ENCODE measurements around the gene TMEM168. TPM values are rescaled to one million over a fixed set of nuclear protein-coding genes. Genes with fewer than 3 reads are reported as not detected.
"Not testable (repeated sequence)": the region's sequence is repeated elsewhere in the genome, so short reads cannot be mapped to it uniquely, and the experiment has no call there.

TMEM168 gene
- total RNA-seq, 2 donors from 2014 or later, result 19.6 to 19.7 TPM

DNA sequence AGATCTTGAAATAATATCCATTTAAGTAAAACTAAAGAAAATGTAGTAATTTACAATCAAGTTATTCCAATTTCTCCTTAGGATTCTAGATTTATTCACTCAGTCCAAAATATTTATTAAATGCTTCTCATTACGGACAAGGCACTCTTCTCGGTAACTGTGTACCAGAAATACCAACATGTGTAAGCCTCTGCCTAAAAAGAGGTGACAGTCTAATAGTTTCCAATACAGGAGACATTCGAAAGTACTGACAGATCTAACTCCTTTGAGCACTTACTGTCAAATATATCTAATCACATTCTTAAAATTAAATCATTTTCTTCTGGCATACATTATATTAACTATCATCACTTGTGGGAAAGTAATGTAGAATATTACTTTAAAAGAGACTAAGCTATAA, 26.9 kb downstream of the TMEM168 start:
- no peaks in the 10 kb centered on the region for H3K9me3 Mint-ChIP-seq
- H3K27me3 Mint-ChIP-seq, result no peaks in the 10 kb centered on the region
- no peak for ATAC-seq (replicated peaks)
- H3K36me3 Mint-ChIP-seq (ENCODE audit: low read depth), result peaks cover 3% of the 10 kb centered on the region
- H3K4me1 Mint-ChIP-seq, result no peaks in the 10 kb centered on the region
- H3K4me3 Mint-ChIP-seq, result no peak overlapping the region
- no peak overlapping the region for H3K27ac Mint-ChIP-seq

- Mint-ChIP-seq H3K27me3 (no peaks in the 10 kb centered on the region), H3K9me3 (no peaks in the 10 kb centered on the region), H3K4me1 (no peaks in the 10 kb centered on the region), H3K36me3 (ENCODE audit: low read depth) (no peaks in the 10 kb centered on the region), H3K27ac (no peak overlapping the region), H3K4me3 (no peak overlapping the region)
- no peak for ATAC-seq (replicated peaks)
These were observed 30.3 kb downstream of the TMEM168 start for GRCh38 chr7:112759905-112760304.

- H3K4me3 Mint-ChIP-seq, result no peak overlapping the region
- no peaks in the 10 kb centered on the region for H3K4me1 Mint-ChIP-seq
- no peaks in the 10 kb centered on the region for H3K36me3 Mint-ChIP-seq (ENCODE audit: low read depth)
- H3K27ac Mint-ChIP-seq, result no peak overlapping the region
- ATAC-seq (replicated peaks), result no peak
- no peaks in the 10 kb centered on the region for H3K9me3 Mint-ChIP-seq
- H3K27me3 Mint-ChIP-seq, result no peaks in the 10 kb centered on the region
These were observed 32.9 kb downstream of the TMEM168 start for GRCh38 chr7:112757337-112757736.

- Mint-ChIP-seq H3K4me1 (no peaks in the 10 kb centered on the region), H3K4me3 (no peak overlapping the region), H3K36me3 (ENCODE audit: low read depth) (no peaks in the 10 kb centered on the region), H3K27me3 (no peaks in the 10 kb centered on the region), H3K27ac (no peak overlapping the region), H3K9me3 (no peaks in the 10 kb centered on the region)
- ATAC-seq (replicated peaks), result no peak
These were observed 36.9 kb downstream of the TMEM168 start for GRCh38 chr7:112753298-112753697.

- Mint-ChIP-seq H3K4me1 (no peaks in the 10 kb centered on the region), H3K36me3 (ENCODE audit: low read depth) (no peaks in the 10 kb centered on the region), H3K27me3 (no peaks in the 10 kb centered on the region), H3K9me3 (no peaks in the 10 kb centered on the region), H3K4me3 (no peak overlapping the region), H3K27ac (no peak overlapping the region)
- ATAC-seq (replicated peaks), result no peak
These were observed 37.6 kb downstream of the TMEM168 start for GRCh38 chr7:112752576-112752975.

GRCh38 chr7:112749775-112750174, 40.4 kb downstream of the TMEM168 start:
- Mint-ChIP-seq H3K4me3 (no peak overlapping the region), H3K27me3 (no peaks in the 10 kb centered on the region), H3K4me1 (no peaks in the 10 kb centered on the region), H3K36me3 (ENCODE audit: low read depth) (no peaks in the 10 kb centered on the region), H3K9me3 (no peaks in the 10 kb centered on the region), H3K27ac (no peak overlapping the region)
- no peak for ATAC-seq (replicated peaks)

GRCh38 chr7:112748381-112748780, 41.8 kb downstream of the TMEM168 start:
- ATAC-seq (replicated peaks), result no peak
- no peak overlapping the region for H3K27ac Mint-ChIP-seq
- H3K4me1 Mint-ChIP-seq, result no peaks in the 10 kb centered on the region
- H3K27me3 Mint-ChIP-seq, result no peaks in the 10 kb centered on the region
- no peaks in the 10 kb centered on the region for H3K9me3 Mint-ChIP-seq
- H3K36me3 Mint-ChIP-seq (ENCODE audit: low read depth), result no peaks in the 10 kb centered on the region
- H3K4me3 Mint-ChIP-seq, result no peak overlapping the region

DNA sequence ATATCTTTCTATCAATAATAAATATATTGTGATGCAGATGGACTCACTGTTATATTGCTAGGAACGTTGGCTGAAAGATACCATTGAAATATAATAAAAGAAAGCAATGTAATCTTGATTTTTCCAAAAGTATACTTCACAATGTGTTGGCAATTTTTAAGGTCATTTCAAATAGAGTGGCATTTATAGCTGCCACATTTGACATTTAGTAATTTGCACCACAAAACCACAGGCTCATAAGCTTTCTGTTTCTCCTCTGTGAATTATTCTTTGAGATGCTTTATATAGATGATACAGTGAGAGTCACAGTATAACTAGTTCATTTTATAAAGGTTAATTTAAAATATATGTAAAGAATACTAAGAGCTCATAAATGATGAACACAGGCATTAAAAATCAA, 44.6 kb downstream of the TMEM168 start:
- H3K4me1 Mint-ChIP-seq, result no peaks in the 10 kb centered on the region
- H3K4me3 Mint-ChIP-seq, result no peak overlapping the region
- no peak overlapping the region for H3K27ac Mint-ChIP-seq
- no peaks in the 10 kb centered on the region for H3K36me3 Mint-ChIP-seq (ENCODE audit: low read depth)
- H3K9me3 Mint-ChIP-seq, result peaks cover 1% of the 10 kb centered on the region
- no peak for ATAC-seq (replicated peaks)
- peaks cover 3% of the 10 kb centered on the region for H3K27me3 Mint-ChIP-seq

DNA sequence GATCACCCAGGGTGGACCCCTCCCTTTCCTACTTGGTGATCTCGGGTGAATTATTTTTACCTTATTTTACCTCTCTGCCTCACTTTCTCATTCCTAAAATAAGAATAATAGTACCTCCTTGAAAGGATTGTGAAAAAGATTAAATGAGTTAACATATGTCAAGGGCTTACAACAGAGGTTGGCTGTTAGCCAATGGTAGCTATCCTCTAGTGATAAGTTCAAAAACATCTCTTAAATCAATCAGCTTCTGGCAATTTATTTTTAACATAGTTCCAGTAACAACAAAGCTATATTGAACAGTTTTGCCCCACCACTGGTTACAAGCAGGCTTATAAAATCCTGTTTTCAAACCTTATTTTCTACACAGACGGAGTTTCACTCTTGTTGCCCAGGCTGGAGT, 45.4 kb downstream of the TMEM168 start:
- H3K27me3 Mint-ChIP-seq, result peaks cover 3% of the 10 kb centered on the region
- H3K36me3 Mint-ChIP-seq (ENCODE audit: low read depth), result no peaks in the 10 kb centered on the region
- no peak for ATAC-seq (replicated peaks)

GRCh38 chr7:112743811-112744210, 46.4 kb downstream of the TMEM168 start:
- H3K27ac Mint-ChIP-seq, result no peak overlapping the region
- H3K9me3 Mint-ChIP-seq, result peaks cover 6% of the 10 kb centered on the region
- peaks cover 3% of the 10 kb centered on the region for H3K27me3 Mint-ChIP-seq
- no peak for ATAC-seq (replicated peaks)
- H3K36me3 Mint-ChIP-seq (ENCODE audit: low read depth), result no peaks in the 10 kb centered on the region
- H3K4me3 Mint-ChIP-seq, result no peak overlapping the region
- H3K4me1 Mint-ChIP-seq, result no peaks in the 10 kb centered on the region

More for the DNA sequence above, 45.4 kb downstream of the TMEM168 start:
- Mint-ChIP-seq H3K4me3 (no peak overlapping the region), H3K9me3 (peaks cover 3% of the 10 kb centered on the region), H3K4me1 (no peaks in the 10 kb centered on the region), H3K27ac (no peak overlapping the region)

DNA sequence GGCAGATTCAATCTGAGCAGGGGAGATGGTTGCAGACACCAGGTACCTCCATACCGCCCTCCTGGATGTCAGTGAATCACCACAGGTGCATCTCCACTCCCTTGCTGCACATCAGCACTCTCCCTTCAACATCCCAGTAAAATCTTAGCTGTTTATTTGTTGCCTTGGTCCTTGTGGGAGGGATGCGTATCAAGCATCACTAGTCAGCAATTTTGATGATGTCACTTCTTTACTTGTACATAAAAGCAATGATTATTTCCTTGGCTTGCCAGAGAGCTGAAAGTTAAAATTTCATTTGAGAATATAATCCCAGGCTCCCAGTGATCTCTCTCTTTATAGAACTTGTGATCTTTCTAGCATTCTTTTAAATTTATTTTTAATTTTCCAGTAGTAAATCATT, 49.5 kb downstream of the TMEM168 start:
- peaks cover 12% of the 10 kb centered on the region for H3K9me3 Mint-ChIP-seq
- H3K27me3 Mint-ChIP-seq, result peaks cover 3% of the 10 kb centered on the region
- ATAC-seq (replicated peaks), result no peak
- no peak overlapping the region for H3K27ac Mint-ChIP-seq
- H3K36me3 Mint-ChIP-seq (ENCODE audit: low read depth), result no peaks in the 10 kb centered on the region
- no peak overlapping the region for H3K4me3 Mint-ChIP-seq
- H3K4me1 Mint-ChIP-seq, result no peaks in the 10 kb centered on the region

DNA sequence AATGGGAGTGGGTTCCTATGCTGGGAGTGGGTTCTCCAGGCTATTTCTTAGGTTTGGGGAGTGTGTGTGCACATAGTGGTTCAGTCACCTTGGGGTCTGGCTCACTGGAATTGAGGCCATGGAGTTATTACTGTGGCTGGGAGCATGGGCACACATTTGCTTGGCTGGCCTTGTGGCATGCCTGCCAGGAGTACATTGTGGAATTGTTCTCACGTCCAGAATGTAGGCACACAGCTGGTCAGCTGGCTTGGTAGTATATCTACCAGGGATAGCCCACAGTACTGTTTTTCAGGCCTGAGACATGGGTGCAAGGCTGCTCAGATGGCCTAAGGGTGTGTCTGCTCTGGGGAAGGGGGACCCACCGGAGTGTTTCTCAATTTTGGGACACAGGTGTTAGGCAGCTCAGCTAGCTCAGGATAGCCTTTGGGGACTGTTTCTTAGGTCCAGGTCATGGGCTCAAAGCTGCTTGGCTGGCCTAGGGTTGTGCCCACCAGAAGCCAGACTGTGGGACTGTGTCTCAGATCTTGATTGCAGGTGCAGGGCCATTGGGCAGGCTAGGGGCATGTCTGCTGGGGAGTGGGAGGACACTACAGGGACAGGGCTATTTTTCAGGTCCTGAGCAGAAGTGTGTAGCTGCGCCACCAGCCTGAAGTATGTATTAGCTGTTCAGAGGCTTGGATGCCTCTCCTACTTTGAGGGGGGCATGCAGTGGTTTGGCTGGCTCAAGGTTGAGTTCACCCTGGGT, 50.6 kb downstream of the TMEM168 start:
- H3K9me3 Mint-ChIP-seq, result peaks cover 16% of the 10 kb centered on the region
- H3K27ac Mint-ChIP-seq, result no peak overlapping the region
- H3K36me3 Mint-ChIP-seq (ENCODE audit: low read depth), result no peaks in the 10 kb centered on the region
- peaks cover 3% of the 10 kb centered on the region for H3K27me3 Mint-ChIP-seq
- ATAC-seq (replicated peaks), result no peak
- no peak overlapping the region for H3K4me3 Mint-ChIP-seq
- no peaks in the 10 kb centered on the region for H3K4me1 Mint-ChIP-seq

- H3K36me3 Mint-ChIP-seq (ENCODE audit: low read depth), result no peaks in the 10 kb centered on the region
These were observed 54.9 kb downstream of the TMEM168 start for GRCh38 chr7:112735261-112735660.

GRCh38 chr7:112731324-112731723, 58.9 kb downstream of the TMEM168 start:
- H3K4me1 Mint-ChIP-seq; H3K27ac Mint-ChIP-seq; ATAC-seq (replicated peaks); H3K27me3 Mint-ChIP-seq; H3K36me3 Mint-ChIP-seq (ENCODE audit: low read depth); H3K4me3 Mint-ChIP-seq: not testable (repeated sequence)
- H3K9me3 Mint-ChIP-seq, result peaks cover 26% of the 10 kb centered on the region

More at GRCh38 chr7:112735261-112735660, 54.9 kb downstream of the TMEM168 start:
- Mint-ChIP-seq H3K9me3 (peaks cover 24% of the 10 kb centered on the region), H3K4me1 (no peaks in the 10 kb centered on the region), H3K27me3 (no peaks in the 10 kb centered on the region), H3K4me3 (no peak overlapping the region), H3K27ac (no peak overlapping the region)
- ATAC-seq (replicated peaks), result no peak

DNA sequence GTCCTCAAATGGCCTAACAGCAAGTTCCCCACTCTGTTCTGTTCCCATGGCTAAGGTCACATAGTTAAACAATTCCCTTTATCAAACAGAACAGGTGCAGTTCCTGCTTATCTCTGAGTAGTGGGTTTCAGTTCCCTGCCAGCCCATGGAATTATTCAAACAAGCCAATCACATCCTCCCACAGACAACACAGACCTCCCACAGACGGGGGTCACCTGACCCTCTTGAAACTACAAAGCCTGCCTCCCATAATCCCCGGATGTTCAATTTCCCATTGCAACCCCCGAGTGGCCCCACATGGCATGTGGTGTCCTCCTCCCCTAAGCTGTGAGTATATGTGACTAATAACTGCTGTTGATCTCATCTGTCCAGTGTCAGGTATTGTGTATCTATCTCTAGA, 64.1 kb downstream of the TMEM168 start:
- Mint-ChIP-seq H3K27me3 (no peaks in the 10 kb centered on the region), H3K4me3 (no peak overlapping the region), H3K27ac (no peak overlapping the region), H3K4me1 (no peaks in the 10 kb centered on the region), H3K9me3 (peaks cover 9% of the 10 kb centered on the region), H3K36me3 (ENCODE audit: low read depth) (no peaks in the 10 kb centered on the region)
- no peak for ATAC-seq (replicated peaks)

DNA sequence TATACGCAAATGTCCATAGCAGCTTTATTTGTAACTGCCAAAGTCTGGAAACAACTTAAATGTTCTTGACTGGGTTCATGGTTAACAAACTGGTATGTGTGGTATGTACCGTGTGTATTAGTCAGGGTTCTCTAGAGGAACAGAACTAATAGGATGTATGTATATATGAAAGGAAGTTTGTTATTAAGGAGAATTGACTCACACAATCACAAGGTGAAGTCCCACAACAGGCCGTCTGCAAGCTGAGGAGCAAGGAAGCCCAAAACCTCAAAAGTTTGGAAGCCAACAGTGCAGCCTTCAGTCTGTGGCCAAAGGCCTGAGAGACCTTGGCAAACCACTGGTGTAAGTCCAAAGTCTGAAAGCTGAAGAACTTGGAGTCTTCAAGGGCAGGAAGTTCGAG, 66.8 kb downstream of the TMEM168 start:
- Mint-ChIP-seq H3K27ac (no peak overlapping the region), H3K36me3 (ENCODE audit: low read depth) (no peaks in the 10 kb centered on the region), H3K4me3 (no peak overlapping the region), H3K4me1 (no peaks in the 10 kb centered on the region), H3K9me3 (no peaks in the 10 kb centered on the region), H3K27me3 (no peaks in the 10 kb centered on the region)
- ATAC-seq (replicated peaks), result no peak

All from activated T-helper 17 cell treated with anti-CD3 and anti-CD28 coated beads, Interleukin-2, amount 50 U/mL, for 72 hours (primary cell).